NCI-H128 (cell line): ENCODE results near the gene RNF146.
A peak's percentile ranks its signal among the peaks of the same experiment; 100 is the strongest.
"Not testable (repeated sequence)": the region's sequence is repeated elsewhere in the genome, so short reads cannot be mapped to it uniquely, and the experiment has no call there.

Experiments used
- DNase-seq: peaks from one replicate; lab custom pipeline; 2025; ENCODE audit not compliant: unreplicated experiment; lab: John Stamatoyannopoulos, UW

RNF146 gene

GRCh38 chr6:127266178-127266891 is at the start of gene RNF146:
Gene RNF146, plus strand, starts transcription at chr6:127266864. Its CDS starts 13,475 bp downstream, at chr6:127280339.
- peak; percentile 69 for DNase-seq

- DNase-seq, result no peak
Observed at GRCh38 chr6:127219869-127220268, 46.8 kb upstream of the RNF146 start.

- no peak for DNase-seq
Observed at GRCh38 chr6:127221201-127221600, 45.5 kb upstream of the RNF146 start.

GRCh38 chr6:127222418-127222817 is 44.2 kb upstream of the RNF146 start:
- DNase-seq, result no peak

GRCh38 chr6:127225497-127225896 is 41.2 kb upstream of the RNF146 start:
- no peak for DNase-seq

GRCh38 chr6:127233819-127234218 is 32.8 kb upstream of the RNF146 start:
- not testable (repeated sequence) for DNase-seq

- DNase-seq, result no peak
Observed at GRCh38 chr6:127243501-127243900, 23.2 kb upstream of the RNF146 start.

- DNase-seq, result no peak
Observed at GRCh38 chr6:127247114-127248096, 19.3 kb upstream of the RNF146 start.

GRCh38 chr6:127249621-127250020 is 17.0 kb upstream of the RNF146 start:
- DNase-seq, result no peak

- no peak for DNase-seq
Observed at GRCh38 chr6:127255286-127255685, 11.4 kb upstream of the RNF146 start.

- no peak for DNase-seq
Observed at GRCh38 chr6:127262896-127263295, 3.8 kb upstream of the RNF146 start.

- DNase-seq, result no peak
Observed at GRCh38 chr6:127263481-127263880, 3.2 kb upstream of the RNF146 start.

- peak; percentile 5 for DNase-seq
Observed at GRCh38 chr6:127266892-127267645, 405 bp downstream of the RNF146 start.

GRCh38 chr6:127267646-127268625 is 1.3 kb downstream of the RNF146 start:
- DNase-seq, result no peak

- DNase-seq, result no peak
Observed at GRCh38 chr6:127272576-127272975, 5.9 kb downstream of the RNF146 start.

- DNase-seq, result no peak
Observed at GRCh38 chr6:127273499-127273898, 6.8 kb downstream of the RNF146 start.

GRCh38 chr6:127276331-127276730 is 9.7 kb downstream of the RNF146 start:
- DNase-seq, result no peak

GRCh38 chr6:127277878-127278843 is 11.5 kb downstream of the RNF146 start:
- DNase-seq, result no peak

- no peak for DNase-seq
Observed at GRCh38 chr6:127279815-127280214, 13.2 kb downstream of the RNF146 start.
